Skeletal muscle tissue (tissue), 4 donors: ENCODE data around the gene ZNF365. TPM values are rescaled to one million over a fixed set of nuclear protein-coding genes. Genes with fewer than 3 reads are reported as not detected.
A peak's percentile ranks its signal among the peaks of the same experiment; 100 is the strongest.

ENCODE experiments used
- H3K27ac ChIP-seq: one replicate; pipeline ENCODE4 v1.7.0; 2013; ENCODE audit warnings: mild to moderate bottlenecking, low read depth, low read length, inconsistent platforms
- H3K27me3 ChIP-seq, 3 donors: one replicate each; pipeline ENCODE4 v1.7.0; 2013; ENCODE audit warnings: low read length in 3 of 3; ENCODE audit not compliant: control insufficient read depth in 3 of 3, insufficient read depth in 3 of 3
- H3K36me3 ChIP-seq, 3 donors: one replicate each; pipeline ENCODE4 v1.7.0; 2013; ENCODE audit warnings: low read length in 3 of 3; ENCODE audit not compliant: control insufficient read depth in 3 of 3, insufficient read depth in 3 of 3
- H3K4me1 ChIP-seq, 3 donors: one replicate each; pipeline ENCODE4 v1.7.0; 2013; ENCODE audit warnings: low read length in 3 of 3, mild to moderate bottlenecking in 3 of 3; ENCODE audit not compliant: control insufficient read depth in 3 of 3, insufficient read depth in 3 of 3
- H3K4me3 ChIP-seq, 3 donors: one replicate each; pipeline ENCODE4 v1.7.0; 2013; ENCODE audit warnings: low read length in 3 of 3
- H3K9ac ChIP-seq, 3 donors: one replicate each; pipeline ENCODE4 v1.7.0; 2013; ENCODE audit warnings: low read length in 3 of 3, mild to moderate bottlenecking in 3 of 3, moderate library complexity in 2 of 3, low read depth in 1 of 3
- H3K9me3 ChIP-seq, 3 donors: one replicate each; pipeline ENCODE4 v1.7.0; 2013; ENCODE audit warnings: low read length in 3 of 3; ENCODE audit not compliant: control insufficient read depth in 3 of 3
- total RNA-seq: library from RNA; depleted of rRNA; stranded (reverse); fragments of >200 nt; gene quantifications from one replicate; pipeline ENCODE4 v1.2.3, GENCODE V29; 2014
- donor health status: Osteomylitis.

ZNF365 gene
- total RNA-seq, 1 donor from 2014 or later: under 0.01 TPM

GRCh38 chr10:62430881-62431280 lies 56.7 kb downstream of the ZNF365 start:
- H3K27ac ChIP-seq: no peak overlapping the region
- H3K4me1 ChIP-seq: no peaks in the 10 kb centered on the region
- H3K4me3 ChIP-seq: no peak overlapping the region
- H3K9me3 ChIP-seq: no peaks in the 10 kb centered on the region
- H3K36me3 ChIP-seq: no peaks in the 10 kb centered on the region
- H3K9ac ChIP-seq: no peak overlapping the region
- no peaks in the 10 kb centered on the region for H3K27me3 ChIP-seq

- H3K9me3 ChIP-seq: no peaks in the 10 kb centered on the region
- H3K36me3 ChIP-seq: no peaks in the 10 kb centered on the region
- H3K9ac ChIP-seq: no peak overlapping the region
- H3K27ac ChIP-seq: peak overlapping the region; percentile 36
- no peak overlapping the region for H3K4me3 ChIP-seq
- H3K27me3 ChIP-seq: no peaks in the 10 kb centered on the region
- no peaks in the 10 kb centered on the region for H3K4me1 ChIP-seq
Measured at GRCh38 chr10:62433181-62433692, 59.1 kb downstream of the ZNF365 start.

GRCh38 chr10:62433901-62434300 lies 59.7 kb downstream of the ZNF365 start:
- peak overlapping the region; percentile 29 for H3K27ac ChIP-seq

GRCh38 chr10:62437696-62438095 lies 63.5 kb downstream of the ZNF365 start:
- Histone ChIP-seq H3K9me3 (no peaks in the 10 kb centered on the region), H3K27me3 (no peaks in the 10 kb centered on the region), H3K4me3 (no peak overlapping the region), H3K27ac (no peak overlapping the region), H3K36me3 (no peaks in the 10 kb centered on the region), H3K4me1 (no peaks in the 10 kb centered on the region), H3K9ac (no peak overlapping the region)

More at GRCh38 chr10:62433901-62434300, 59.7 kb downstream of the ZNF365 start:
- Histone ChIP-seq H3K27me3 (no peaks in the 10 kb centered on the region), H3K36me3 (no peaks in the 10 kb centered on the region), H3K4me1 (no peaks in the 10 kb centered on the region), H3K9me3 (no peaks in the 10 kb centered on the region), H3K9ac (no peak overlapping the region), H3K4me3 (no peak overlapping the region)

GRCh38 chr10:62442006-62442405 lies 67.8 kb downstream of the ZNF365 start:
- Histone ChIP-seq H3K27me3 (no peaks in the 10 kb centered on the region), H3K36me3 (no peaks in the 10 kb centered on the region), H3K9me3 (no peaks in the 10 kb centered on the region), H3K4me3 (no peak overlapping the region), H3K9ac (no peak overlapping the region), H3K27ac (no peak overlapping the region), H3K4me1 (no peaks in the 10 kb centered on the region)

- no peaks in the 10 kb centered on the region for H3K4me1 ChIP-seq
Measured at GRCh38 chr10:62442894-62443669, 68.9 kb downstream of the ZNF365 start.

GRCh38 chr10:62443866-62444265 lies 69.7 kb downstream of the ZNF365 start:
- H3K4me1 ChIP-seq: no peaks in the 10 kb centered on the region
- no peaks in the 10 kb centered on the region for H3K36me3 ChIP-seq
- no peak overlapping the region for H3K9ac ChIP-seq
- H3K9me3 ChIP-seq: no peaks in the 10 kb centered on the region
- no peak overlapping the region for H3K4me3 ChIP-seq
- no peak overlapping the region for H3K27ac ChIP-seq
- H3K27me3 ChIP-seq: no peaks in the 10 kb centered on the region

More at GRCh38 chr10:62442894-62443669, 68.9 kb downstream of the ZNF365 start:
- Histone ChIP-seq H3K9ac (no peak overlapping the region), H3K4me3 (no peak overlapping the region), H3K9me3 (no peaks in the 10 kb centered on the region), H3K27me3 (no peaks in the 10 kb centered on the region), H3K36me3 (no peaks in the 10 kb centered on the region), H3K27ac (no peak overlapping the region)

- Histone ChIP-seq H3K4me3 (no peak overlapping the region), H3K9ac (no peak overlapping the region), H3K27ac (no peak overlapping the region), H3K4me1 (no peaks in the 10 kb centered on the region), H3K27me3 (no peaks in the 10 kb centered on the region), H3K36me3 (no peaks in the 10 kb centered on the region), H3K9me3 (no peaks in the 10 kb centered on the region)
Measured at GRCh38 chr10:62446627-62447026, 72.5 kb downstream of the ZNF365 start.

GRCh38 chr10:62450912-62451610 lies 76.9 kb downstream of the ZNF365 start:
- Histone ChIP-seq H3K27me3 (no peaks in the 10 kb centered on the region), H3K9me3 (no peaks in the 10 kb centered on the region), H3K4me1 (peaks cover 0 to 4% (median 0%) of the 10 kb centered on the region in 3 donors), H3K36me3 (no peaks in the 10 kb centered on the region), H3K9ac (no peak overlapping the region), H3K4me3 (no peak overlapping the region), H3K27ac (no peak overlapping the region)

GRCh38 chr10:62451611-62451975 lies 77.4 kb downstream of the ZNF365 start:
- Histone ChIP-seq H3K27ac (no peak overlapping the region), H3K4me1 (peaks cover 0 to 4% (median 0%) of the 10 kb centered on the region in 3 donors), H3K9me3 (no peaks in the 10 kb centered on the region), H3K9ac (no peak overlapping the region), H3K36me3 (no peaks in the 10 kb centered on the region), H3K4me3 (no peak overlapping the region), H3K27me3 (no peaks in the 10 kb centered on the region)
